Limb (tissue), 2 donors: ENCODE results near the gene APOC1.

Experiments
- DNase-seq, 2 donors: peaks; one replicate each; pipeline ENCODE4 v3.0.0-alpha.2; 2016; ENCODE audit errors: extremely low spot score in 2 of 2

The APOC1 gene

DNA sequence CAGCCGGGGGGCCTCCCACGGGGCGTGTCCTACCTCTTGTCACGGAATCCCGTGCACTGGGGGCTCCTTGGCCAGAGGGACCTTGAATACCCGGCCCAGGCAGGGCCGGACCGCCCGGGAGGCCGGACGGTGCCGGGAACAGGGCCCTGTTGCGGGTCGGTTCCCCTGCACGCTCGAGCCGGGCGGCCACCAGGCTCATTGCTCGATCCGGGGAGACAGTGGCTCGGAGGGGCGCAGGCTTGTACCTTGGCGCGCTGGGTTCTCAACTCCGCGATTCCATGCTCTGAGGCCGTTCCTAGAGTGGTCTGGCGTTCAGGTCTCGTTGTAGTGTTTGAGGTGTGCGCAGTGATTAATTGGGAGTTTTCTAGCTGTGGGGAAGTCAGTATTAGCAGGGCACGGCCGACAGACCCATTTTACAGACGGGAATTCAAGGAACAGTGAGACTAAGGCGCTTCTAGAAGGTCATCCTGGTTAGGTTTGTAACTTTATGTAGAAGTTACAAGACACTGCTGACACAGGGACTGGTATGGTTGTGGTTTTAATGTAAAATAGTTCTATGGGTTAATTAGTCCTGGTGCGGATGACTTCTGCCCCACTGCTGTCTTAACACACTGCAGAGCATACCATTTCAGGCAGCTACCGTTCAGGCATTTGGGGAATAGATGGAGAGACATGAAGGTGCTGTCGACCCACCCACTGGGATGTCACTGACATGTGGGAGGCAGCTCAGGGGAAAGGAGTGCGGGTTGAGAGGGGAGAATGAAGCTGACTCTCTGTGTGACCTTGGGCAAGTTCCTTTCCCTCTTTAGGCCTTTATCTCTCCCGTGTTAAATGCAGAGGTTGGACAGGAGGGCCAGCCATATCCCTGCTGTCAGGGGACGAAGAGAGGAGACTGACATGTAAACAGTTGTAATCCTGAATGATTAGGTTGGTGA is 41.4 kb downstream of the APOC1 start:
- DNase-seq = no peak

DNA sequence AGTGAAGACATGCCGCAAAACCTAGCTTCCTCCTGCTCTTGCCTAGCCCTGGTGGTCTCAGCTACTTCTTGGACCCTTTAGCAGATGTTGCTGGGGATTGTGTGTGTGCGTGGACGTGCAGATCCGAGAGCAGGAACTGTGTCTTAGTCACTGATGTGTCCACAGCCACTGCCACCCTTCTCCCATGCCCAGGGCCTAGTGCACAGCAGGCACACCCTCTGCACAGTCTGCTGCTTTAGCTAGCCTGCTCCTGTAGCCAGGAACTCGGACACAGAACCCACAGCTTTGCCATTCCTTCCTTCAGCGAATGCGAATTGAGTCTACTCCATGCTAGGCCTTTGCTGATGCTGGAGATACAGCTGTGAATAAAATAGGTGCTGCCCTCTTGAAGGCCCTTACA is 43.1 kb downstream of the APOC1 start:
- no peak for DNase-seq

DNA sequence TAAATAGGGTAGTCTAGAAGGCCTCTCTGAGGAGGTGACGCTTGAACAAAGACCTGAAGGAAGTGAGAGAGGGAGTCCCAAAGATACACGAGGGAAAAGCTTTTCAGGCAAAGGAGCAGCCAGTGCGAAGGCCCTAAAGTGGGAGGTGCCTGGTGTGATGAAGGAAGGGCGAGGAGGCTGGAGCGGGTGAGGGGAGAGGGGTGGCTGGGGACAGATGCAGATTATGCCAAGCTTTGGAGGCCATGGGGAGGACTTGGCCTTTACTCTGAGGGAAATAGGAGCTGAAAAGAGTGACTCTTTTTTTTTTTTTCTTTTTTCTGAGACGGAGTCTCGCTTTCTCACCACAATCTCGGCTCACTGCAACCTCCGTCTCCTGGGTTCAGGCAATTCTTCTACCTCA is 43.7 kb downstream of the APOC1 start:
- DNase-seq = no peak

DNA sequence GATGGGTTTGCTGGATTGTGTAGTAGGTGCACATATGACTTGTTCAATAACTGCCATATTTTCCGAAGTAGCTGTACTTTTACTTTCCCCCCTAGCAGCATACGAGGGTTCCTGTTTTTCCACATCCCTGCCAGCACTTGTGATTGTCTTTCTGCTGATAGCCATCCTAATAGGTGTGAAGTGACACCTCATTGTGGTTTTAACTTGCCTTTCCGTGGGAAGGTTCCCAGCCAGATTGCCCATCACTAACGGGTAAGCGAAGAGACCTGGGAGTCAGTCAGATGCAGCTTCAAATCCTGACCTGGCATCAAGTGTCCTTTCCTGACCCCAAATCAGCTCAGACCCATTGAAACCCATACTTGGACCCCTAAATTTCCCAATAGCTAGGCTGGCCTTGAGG is 45.3 kb downstream of the APOC1 start:
- no peak for DNase-seq

DNA sequence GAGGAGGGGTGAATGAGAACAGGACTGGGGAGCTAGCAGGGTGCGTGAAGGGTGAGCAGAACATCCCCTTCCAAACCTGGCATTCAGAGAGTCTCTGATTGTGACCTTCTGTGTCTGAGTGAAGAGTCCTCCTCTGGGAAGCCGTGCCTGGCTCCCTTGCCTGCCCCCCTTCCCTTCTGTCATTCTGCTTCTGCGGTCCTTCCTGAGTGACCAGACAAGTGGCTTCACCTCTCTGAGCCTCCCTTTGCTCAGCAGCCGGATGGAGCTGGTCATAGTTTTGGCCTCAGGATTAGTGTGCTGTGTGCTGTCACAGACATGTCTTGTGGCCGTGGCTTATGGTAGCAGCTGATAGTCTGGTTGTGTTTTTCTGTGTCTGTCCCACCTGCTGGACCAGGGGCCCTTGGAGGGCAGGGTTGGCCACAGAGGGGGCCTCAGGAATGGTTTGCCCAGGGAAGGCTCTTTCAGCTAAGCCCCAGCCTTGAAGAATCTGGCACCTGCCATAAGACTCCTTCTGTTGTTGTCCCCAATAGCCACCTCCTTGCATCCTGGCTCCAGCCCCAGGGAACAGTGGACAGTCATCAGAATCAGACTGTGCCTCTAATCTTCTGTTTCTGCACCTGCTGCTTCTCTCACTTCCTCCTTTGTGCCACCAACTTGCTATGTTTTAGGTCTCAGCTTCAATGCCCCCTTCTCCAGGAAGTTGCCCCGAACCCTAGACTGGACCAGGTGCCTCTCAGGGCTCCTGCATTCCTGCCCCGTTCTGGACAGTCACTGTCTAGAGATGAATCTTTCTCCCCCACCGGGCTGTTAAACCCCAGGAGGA is 46.7 kb downstream of the APOC1 start:
- no peak for DNase-seq

DNA sequence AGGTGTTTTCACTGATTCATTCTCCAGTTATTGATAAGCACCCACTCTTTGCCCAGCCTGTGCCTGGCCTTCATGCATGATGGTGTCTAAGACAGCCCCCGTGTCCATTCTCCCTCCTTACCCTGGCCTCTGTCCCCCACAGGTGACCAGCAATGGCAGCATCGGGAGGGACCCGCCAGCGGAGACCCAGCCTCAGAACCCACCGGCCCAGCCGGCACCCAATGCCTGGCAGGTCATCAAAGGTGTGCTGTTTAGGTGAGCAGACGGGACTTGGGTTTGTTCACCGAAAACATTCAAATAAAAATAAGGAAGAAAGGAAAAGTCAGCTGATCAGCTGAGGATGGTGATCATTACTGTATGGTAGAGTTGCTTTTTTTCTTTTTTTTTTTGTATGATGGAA is 47.4 kb downstream of the APOC1 start:
- no peak for DNase-seq

- DNase-seq = no peak
These were observed 53.7 kb downstream of the APOC1 start for GRCh38 chr19:44968118-44968517.

DNA sequence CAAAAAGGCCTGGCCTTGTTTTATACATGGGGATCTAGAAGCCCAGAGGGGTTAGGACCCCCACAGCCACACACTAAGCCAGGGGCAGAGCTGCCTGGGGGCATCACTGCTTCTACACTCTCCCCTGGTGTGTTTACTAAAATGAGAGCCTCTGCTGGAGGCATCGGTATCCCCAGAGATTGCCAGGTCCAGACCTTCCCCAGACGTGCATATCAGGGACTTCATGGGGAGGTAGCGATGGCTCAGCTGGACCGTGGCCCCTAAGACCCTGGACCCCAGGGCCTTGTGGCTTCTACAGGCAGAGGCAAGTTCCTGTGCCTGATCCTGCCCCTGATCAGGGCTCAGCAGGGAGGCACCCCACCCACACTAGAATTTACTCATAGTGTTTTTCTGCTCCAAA is 54.3 kb downstream of the APOC1 start:
- DNase-seq = no peak
